Vagina (tissue), 2 donors: ENCODE results near the gene SYNCRIP.

Source experiments
- POLR2A ChIP-seq, 2 donors: fragments of 450-650 bp; IDR thresholded peaks; one replicate each; pipeline ENCODE4 v1.6.1; 2017; ENCODE audit warnings: antibody characterized with exemption in 2 of 2, mild to moderate bottlenecking in 2 of 2, moderate library complexity in 2 of 2
- POLR2AphosphoS5 ChIP-seq, 2 donors: sonication (generic); formaldehyde crosslinking; IDR thresholded peaks; one replicate each; pipeline ENCODE4 v1.9.0; 2017; ENCODE audit warnings: antibody characterized with exemption in 2 of 2, mild to moderate bottlenecking in 2 of 2, low read depth in 1 of 2; ENCODE audit not compliant: insufficient read depth in 1 of 2

GRCh38 chr6:85628353-85628752, 14.3 kb downstream of the SYNCRIP start:
- no peak for TF ChIP-seq POLR2AphosphoS5 (IDR thresholded peaks at IDR 0.05; ENCODE audit: insufficient read depth in 1 of 2, low read depth in 1 of 2)
- no peak for TF ChIP-seq POLR2A (IDR thresholded peaks at IDR 0.05)
